B cell (primary cell): Measurements from ENCODE around the gene CFAP157. TPM values are rescaled to one million over a fixed set of nuclear protein-coding genes. Genes with fewer than 3 reads are reported as not detected.

Experiments used
- ATAC-seq: fragments of 200-7000 bp; cut with Tn5 transposase; one replicate; pipeline ENCODE4 v1.10.0; 2021; ENCODE audit warnings: low read depth, mild to moderate bottlenecking, moderate number of reproducible peaks, moderate library complexity
- CTCF ChIA-PET: fragments of 350-600 bp; sonication (Branson Sonifier 250); formaldehyde crosslinking; loops from one replicate; lab custom pipeline; 2021; ENCODE audit warnings: antibody characterized with exemption, inconsistent platforms; lab: Charles Lee
- POLR2A ChIA-PET: fragments of 350-600 bp; sonication (Branson Sonifier 250); formaldehyde crosslinking; loops from one replicate; lab custom pipeline; 2021; ENCODE audit warnings: antibody characterized with exemption; lab: Charles Lee
- DNase-seq: peaks from one replicate; pipeline ENCODE4 v3.0.0; 2013
- H2AFZ ChIP-seq: 2 replicates; pipeline ENCODE4 v1.6.1; 2012; ENCODE audit warnings: mild to moderate bottlenecking, low read depth, low read length; ENCODE audit not compliant: insufficient read depth, poor library complexity, severe bottlenecking
- H3K27ac ChIP-seq, 2 donors: 1 replicate in 1 of 2; 2 replicates in 1 of 2; pipeline ENCODE4 v1.5.1; 2012 to 2013; ENCODE audit warnings: low read length in 2 of 2, mild to moderate bottlenecking in 2 of 2, moderate library complexity in 1 of 2
- H3K27me3 ChIP-seq, 4 experiments: fragments of 200-600 bp in 1 of 4; sonication (generic) in 1 of 4; replicated peaks in 1 of 4; 1 replicate in 2 of 4; 2 replicates in 2 of 4; pipeline versions ENCODE4 v1.6.1 to v1.7.0; 2013 to 2016; ENCODE audit warnings: low read length in 3 of 4, mild to moderate bottlenecking in 2 of 4, mixed read lengths in 1 of 4, moderate library complexity in 1 of 4; ENCODE audit not compliant: insufficient read depth in 4 of 4, control insufficient read depth in 3 of 4; ENCODE audit errors: control extremely low read depth in 1 of 4
- H3K36me3 ChIP-seq, 2 experiments: replicated peaks in 1 of 2; 1 replicate in 1 of 2; 2 replicates in 1 of 2; pipeline versions ENCODE4 v1.6.1 to v1.7.1; 2013; ENCODE audit warnings: low read length in 1 of 2; ENCODE audit not compliant: insufficient read depth in 2 of 2, control insufficient read depth in 1 of 2; ENCODE audit errors: control extremely low read depth in 1 of 2, extremely low read depth in 1 of 2
- H3K4me1 ChIP-seq, 2 donors: fragments of 200-600 bp in 1 of 2; sonication (generic) in 1 of 2; 1 replicate in 1 of 2; 2 replicates in 1 of 2; pipeline versions ENCODE4 v1.5.1 to v1.6.1; 2013 to 2017; ENCODE audit warnings: low read length in 2 of 2; ENCODE audit not compliant: control insufficient read depth in 2 of 2, insufficient read depth in 2 of 2
- H3K4me2 ChIP-seq: replicated peaks from 2 replicates; pipeline ENCODE3; 2012; ENCODE audit warnings: mild to moderate bottlenecking, low read depth, low read length; ENCODE audit not compliant: poor library complexity, severe bottlenecking
- H3K4me3 ChIP-seq, 5 experiments: fragments of 200-600 bp in 1 of 5; sonication (generic) in 1 of 5; 1 replicate in 3 of 5; 2 replicates in 2 of 5; pipeline versions ENCODE4 v1.5.1 to v1.7.0; 2011 to 2016; ENCODE audit warnings: low read length in 4 of 5, mild to moderate bottlenecking in 4 of 5, low read depth in 2 of 5, control low read depth in 1 of 5, moderate library complexity in 1 of 5; ENCODE audit not compliant: insufficient read depth in 1 of 5; ENCODE audit errors: control extremely low read depth in 1 of 5, extremely low read depth in 1 of 5
- H3K79me2 ChIP-seq: fragments of 200-600 bp; sonication (generic); one replicate; pipeline ENCODE4 v1.6.0; 2016; ENCODE audit warnings: low read length; ENCODE audit not compliant: control insufficient read depth, insufficient read depth
- H3K9ac ChIP-seq: fragments of 200-600 bp; sonication (generic); 2 replicates; pipeline ENCODE4 v1.6.1; 2017; ENCODE audit warnings: mild to moderate bottlenecking, low read length, moderate library complexity
- H3K9me3 ChIP-seq, 3 donors: one replicate each; pipeline versions ENCODE4 v1.6.1 to v1.7.1; 2013; ENCODE audit warnings: low read length in 2 of 3; ENCODE audit not compliant: control insufficient read depth in 2 of 3, insufficient read depth in 1 of 3; ENCODE audit errors: control extremely low read depth in 1 of 3
- H4K20me1 ChIP-seq: 2 replicates; pipeline ENCODE4 v1.6.0; 2012; ENCODE audit warnings: mild to moderate bottlenecking, low read length; ENCODE audit not compliant: insufficient read depth, control insufficient read depth, poor library complexity, severe bottlenecking
- H3K27ac Mint-ChIP-seq: one replicate; pipeline ENCODE4 v1.8.0; 2021; ENCODE audit warnings: mixed read lengths
- H3K27me3 Mint-ChIP-seq: one replicate; pipeline ENCODE4 v1.8.0; 2021; ENCODE audit warnings: mixed read lengths
- H3K4me1 Mint-ChIP-seq: one replicate; pipeline ENCODE4 v1.8.0; 2021; ENCODE audit warnings: mixed read lengths
- H3K4me3 Mint-ChIP-seq: one replicate; pipeline ENCODE4 v1.8.0; 2021; ENCODE audit warnings: mixed read lengths
- H3K9me3 Mint-ChIP-seq: one replicate; pipeline ENCODE4 v1.8.0; 2022; ENCODE audit warnings: mixed read lengths; ENCODE audit not compliant: insufficient read depth
- EZH2 ChIP-seq: IDR thresholded peaks from 2 replicates; pipeline ENCODE4 v1.6.1; 2012; ENCODE audit warnings: borderline replicate concordance, low read depth, mild to moderate bottlenecking, moderate library complexity, low read length; ENCODE audit not compliant: insufficient read depth, poor library complexity, severe bottlenecking
- WGBS: methylation state at CpG from one replicate; pipeline ENCODE4 v1.1.5; 2013; ENCODE audit warnings: missing lambda C conversion rate; ENCODE audit not compliant: insufficient coverage; 5-methylcytosine and 5-hydroxymethylcytosine counted together
- intact Hi-C: fragments of 100-400 bp; cut with micrococcal nuclease; formaldehyde crosslinking; loops from one replicate; pipeline ENCODE4 v1.10.0; 2022
- polyA plus RNA-seq: library from polyadenylated mRNA; depleted of rRNA; stranded (reverse); fragments of >200 nt; gene quantifications from 2 replicates; pipeline ENCODE4 v1.2.3, GENCODE V29; 2012
- total RNA-seq, 2 donors: library from RNA; stranded (reverse); fragments of 120-200 nt in 1 of 2; gene quantifications; 1 replicate in 1 of 2; 2 replicates in 1 of 2; pipeline versions ENCODE4 v1.2.3 to v1.2.4, GENCODE V29; 2013 to 2022
- TF ChIP-seq, protein P1 (sequence below): fragments of 200-600 bp; IDR thresholded peaks from one replicate; pipeline ENCODE4 v1.8.0; 2022; ENCODE audit warnings: antibody characterized with exemption, mild to moderate bottlenecking

Gene CFAP157
- total and polyA plus RNA-seq, 2 donors (not counting 1 experiment from before 2014, with no cell fraction given): 0.03 TPM; not detected in 1

- Mint-ChIP-seq H3K4me1 (no peaks in the 10 kb centered on the region), H3K27me3 (peaks cover 20% of the 10 kb centered on the region), H3K4me3 (no peak overlapping the region), H3K27ac (no peak overlapping the region), H3K9me3 (no peaks in the 10 kb centered on the region)
- no peaks in the 10 kb centered on the region for H4K20me1 ChIP-seq
- no peaks in the 10 kb centered on the region for H3K36me3 ChIP-seq
- H2AFZ ChIP-seq: no peak overlapping the region
- 88% methylated on average over 9 of the region's 9 CpGs for WGBS
- no peak overlapping the region for H3K9ac ChIP-seq
- H3K4me1 ChIP-seq: no peaks in the 10 kb centered on the region
- ATAC-seq (no peak), DNase-seq (no peak)
- peaks cover 0 to 4% (median 0%) of the 10 kb centered on the region in 4 experiments for H3K27me3 ChIP-seq
- no peak overlapping the region for H3K27ac ChIP-seq
- POLR2A ChIA-PET: no interaction called here
- no peak overlapping the region for H3K4me3 ChIP-seq
- no peaks in the 10 kb centered on the region for H3K79me2 ChIP-seq
- no peak overlapping the region for H3K4me2 ChIP-seq
- intact Hi-C loops: no loop called here
- CTCF ChIA-PET: interaction anchor here (0.6 kb wide), 1 partner anchor 91 kb away, joined by 3 read pairs; no protein-coding TSS in a partner anchor
- H3K9me3 ChIP-seq: no peaks in the 10 kb centered on the region
- TF ChIP-seq, protein P1, sequence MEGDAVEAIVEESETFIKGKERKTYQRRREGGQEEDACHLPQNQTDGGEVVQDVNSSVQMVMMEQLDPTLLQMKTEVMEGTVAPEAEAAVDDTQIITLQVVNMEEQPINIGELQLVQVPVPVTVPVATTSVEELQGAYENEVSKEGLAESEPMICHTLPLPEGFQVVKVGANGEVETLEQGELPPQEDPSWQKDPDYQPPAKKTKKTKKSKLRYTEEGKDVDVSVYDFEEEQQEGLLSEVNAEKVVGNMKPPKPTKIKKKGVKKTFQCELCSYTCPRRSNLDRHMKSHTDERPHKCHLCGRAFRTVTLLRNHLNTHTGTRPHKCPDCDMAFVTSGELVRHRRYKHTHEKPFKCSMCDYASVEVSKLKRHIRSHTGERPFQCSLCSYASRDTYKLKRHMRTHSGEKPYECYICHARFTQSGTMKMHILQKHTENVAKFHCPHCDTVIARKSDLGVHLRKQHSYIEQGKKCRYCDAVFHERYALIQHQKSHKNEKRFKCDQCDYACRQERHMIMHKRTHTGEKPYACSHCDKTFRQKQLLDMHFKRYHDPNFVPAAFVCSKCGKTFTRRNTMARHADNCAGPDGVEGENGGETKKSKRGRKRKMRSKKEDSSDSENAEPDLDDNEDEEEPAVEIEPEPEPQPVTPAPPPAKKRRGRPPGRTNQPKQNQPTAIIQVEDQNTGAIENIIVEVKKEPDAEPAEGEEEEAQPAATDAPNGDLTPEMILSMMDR: no peak
- no peak for TF ChIP-seq EZH2
These were observed 25.9 kb upstream of the CFAP157 start for GRCh38 chr9:127680846-127681245.

- ChIA-PET POLR2A (no interaction called here), CTCF (no interaction called here)
- Mint-ChIP-seq H3K4me1 (no peaks in the 10 kb centered on the region), H3K27me3 (peaks cover 17% of the 10 kb centered on the region), H3K9me3 (no peaks in the 10 kb centered on the region), H3K4me3 (no peak overlapping the region), H3K27ac (no peak overlapping the region)
- intact Hi-C loops: no loop called here
- Histone ChIP-seq H2AFZ (no peak overlapping the region), H4K20me1 (no peaks in the 10 kb centered on the region), H3K9me3 (no peaks in the 10 kb centered on the region), H3K79me2 (no peaks in the 10 kb centered on the region), H3K4me1 (no peaks in the 10 kb centered on the region), H3K36me3 (no peaks in the 10 kb centered on the region), H3K4me2 (no peak overlapping the region), H3K27me3 (peaks cover 0 to 4% (median 0%) of the 10 kb centered on the region in 4 experiments), H3K9ac (no peak overlapping the region), H3K27ac (no peak overlapping the region), H3K4me3 (no peak overlapping the region)
- ATAC-seq (no peak), DNase-seq (no peak)
- no peak for TF ChIP-seq EZH2
- TF ChIP-seq, protein P1: no peak
- WGBS: 89% methylated on average over 16 of the region's 23 CpGs
These were observed 24.2 kb upstream of the CFAP157 start for GRCh38 chr9:127682351-127683136.
